HG03045 (cell line): ENCODE data around the gene NMUR2.

Source experiments
- ATAC-seq: cut with Tn5 transposase; IDR thresholded peaks from one replicate; pipeline ENCODE4 v1.9.1; 2021; ENCODE audit warnings: mild to moderate bottlenecking, moderate library complexity; ENCODE audit not compliant: unreplicated experiment

The NMUR2 gene

DNA sequence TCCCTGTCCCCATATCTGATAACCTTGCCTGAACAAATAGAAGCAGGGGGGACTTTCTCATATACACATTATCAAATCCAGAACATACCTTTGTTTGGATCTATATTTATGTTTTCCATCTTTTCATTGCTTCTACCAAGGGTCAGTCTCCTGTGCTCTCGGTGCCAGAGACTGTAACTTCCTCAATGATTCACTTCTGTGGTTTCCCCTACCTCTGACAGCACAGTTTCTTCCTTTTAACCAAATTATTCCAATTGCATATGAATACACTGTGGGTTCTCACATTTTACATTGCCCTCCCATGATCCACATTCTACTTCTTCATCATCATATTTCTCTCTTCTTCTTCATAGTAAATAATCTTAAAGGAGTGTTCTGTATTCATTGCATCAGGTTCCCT lies 32.2 kb downstream of the NMUR2 start:
- no peak for ATAC-seq

GRCh38 chr5:152369298-152369697 lies 35.8 kb downstream of the NMUR2 start:
- ATAC-seq = no peak

DNA sequence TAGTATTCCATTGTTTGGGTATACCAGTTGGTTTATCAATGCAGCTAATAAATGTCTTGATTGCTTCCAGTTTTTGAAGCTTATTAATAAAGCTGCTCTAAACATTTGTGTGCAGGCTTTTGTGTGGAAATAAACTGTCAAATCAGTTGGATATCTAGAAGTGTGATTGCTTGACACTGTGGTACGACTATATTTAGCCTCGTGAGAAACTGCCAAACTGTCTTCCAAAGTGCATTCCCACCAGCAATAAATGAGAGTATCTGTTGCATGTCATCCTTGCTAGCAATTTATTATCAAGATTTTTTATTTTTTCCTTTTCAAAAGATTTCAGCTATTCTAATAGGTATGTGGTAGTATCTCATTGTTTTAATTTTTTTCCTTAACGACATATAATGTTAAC lies 37.5 kb downstream of the NMUR2 start:
- ATAC-seq = no peak

DNA sequence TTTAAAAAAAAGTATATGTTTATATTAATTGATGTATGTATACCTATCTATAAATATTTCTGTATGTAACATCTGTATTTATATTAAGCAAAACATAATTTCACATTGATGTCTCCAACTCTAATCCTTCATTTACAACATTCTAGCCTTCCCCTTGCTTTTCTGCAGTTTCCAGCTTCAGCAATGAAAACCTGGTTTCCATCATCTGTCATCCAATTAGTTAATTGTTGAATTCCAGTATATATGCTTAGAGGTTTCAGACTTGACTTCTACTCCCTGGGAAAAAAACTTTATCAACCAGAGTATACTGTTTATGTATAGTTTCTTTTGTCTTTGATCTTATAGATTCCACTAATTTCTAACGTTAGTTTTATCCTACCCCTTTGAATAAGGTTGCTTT lies 38.4 kb downstream of the NMUR2 start:
- no peak for ATAC-seq

GRCh38 chr5:152364899-152365298 lies 40.2 kb downstream of the NMUR2 start:
- no peak for ATAC-seq

DNA sequence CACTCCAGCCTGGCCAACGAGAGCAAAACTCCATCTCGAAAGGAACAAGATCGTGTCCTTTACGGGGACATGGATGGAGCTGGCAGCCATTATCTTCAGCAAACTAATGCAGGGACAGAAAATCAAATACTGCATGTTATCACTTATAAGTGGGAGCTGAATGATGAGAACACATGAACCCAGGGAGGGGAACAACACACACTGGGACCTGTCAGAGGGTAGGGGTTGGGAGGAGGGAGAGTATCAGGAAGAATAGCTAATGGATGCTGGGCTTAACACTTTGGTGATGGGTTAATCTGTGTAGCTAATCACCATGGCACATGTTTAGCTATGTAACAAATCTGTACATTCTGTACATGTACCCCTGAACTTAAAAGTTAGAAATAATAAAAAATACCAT lies 40.9 kb downstream of the NMUR2 start:
- no peak for ATAC-seq

DNA sequence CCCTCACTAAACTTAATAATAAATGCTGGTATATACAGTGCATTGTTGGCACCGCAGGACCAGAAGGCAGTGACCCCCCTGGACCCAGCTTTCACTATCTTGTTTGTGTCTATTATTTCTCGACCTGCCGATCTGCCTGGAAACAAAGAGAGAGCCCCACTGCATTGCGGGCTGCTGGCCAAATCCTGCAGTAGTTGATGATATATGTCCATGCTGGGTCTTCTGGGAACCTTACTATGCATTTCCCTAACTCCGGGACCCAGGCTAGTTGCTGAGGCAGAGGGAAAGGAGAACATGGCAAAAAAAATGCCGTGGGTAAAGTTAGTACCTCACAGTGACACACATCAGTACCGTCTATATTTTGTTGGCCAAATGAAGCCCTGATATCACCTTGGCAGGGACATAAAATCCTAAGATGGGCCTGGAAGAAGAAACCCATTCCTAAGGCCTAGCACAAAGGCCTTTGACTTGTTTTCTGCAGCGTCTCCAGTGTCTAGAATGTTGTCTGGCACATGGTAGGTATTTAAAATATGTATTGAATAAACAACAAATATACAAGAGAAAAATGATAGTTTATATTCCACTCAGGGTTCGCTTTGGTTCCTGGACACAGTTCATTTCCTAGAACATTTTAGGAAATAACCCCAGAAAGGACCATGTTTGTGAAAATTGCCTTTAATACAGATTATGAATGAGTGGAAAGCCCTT lies 46.1 kb downstream of the NMUR2 start:
- no peak for ATAC-seq

DNA sequence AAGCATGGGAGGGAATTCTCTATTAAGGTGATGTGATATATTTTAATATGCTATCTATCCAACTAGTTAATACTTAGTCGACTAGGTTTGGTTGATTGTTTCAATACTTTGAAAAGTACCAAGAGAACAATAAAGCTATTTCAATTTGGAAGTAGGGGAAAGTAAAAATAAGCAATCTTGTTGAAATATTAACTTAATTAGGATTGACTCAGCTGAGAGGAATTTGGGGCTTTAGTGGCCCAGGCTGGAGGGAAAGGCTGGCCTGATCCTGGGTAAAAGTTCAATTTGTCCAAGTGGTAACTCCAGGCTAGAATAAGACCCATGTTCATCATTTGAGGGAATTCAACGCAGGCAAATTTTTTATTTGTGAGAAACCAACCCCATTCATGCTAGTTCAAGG lies 48.6 kb downstream of the NMUR2 start:
- ATAC-seq = no peak

DNA sequence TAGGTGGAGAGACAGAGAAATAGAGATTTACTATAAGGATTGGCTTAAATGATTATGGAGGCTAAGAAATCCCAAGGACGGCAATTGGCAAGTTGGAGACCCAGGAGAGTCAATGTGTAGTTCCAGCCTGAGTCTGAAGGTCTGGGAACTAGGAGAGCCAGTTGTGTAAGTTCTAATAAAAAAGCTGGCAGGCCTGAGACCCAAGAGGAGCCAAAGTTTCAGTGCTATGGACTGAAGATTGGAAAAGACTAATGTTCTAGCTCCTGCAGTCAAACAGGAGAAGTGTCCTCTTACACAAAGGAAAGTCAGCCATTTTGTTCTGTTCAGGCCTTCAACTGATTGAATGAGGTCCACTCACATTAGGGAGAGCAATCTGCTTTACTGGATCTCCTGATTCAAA lies 50.0 kb downstream of the NMUR2 start:
- ATAC-seq = no peak

DNA sequence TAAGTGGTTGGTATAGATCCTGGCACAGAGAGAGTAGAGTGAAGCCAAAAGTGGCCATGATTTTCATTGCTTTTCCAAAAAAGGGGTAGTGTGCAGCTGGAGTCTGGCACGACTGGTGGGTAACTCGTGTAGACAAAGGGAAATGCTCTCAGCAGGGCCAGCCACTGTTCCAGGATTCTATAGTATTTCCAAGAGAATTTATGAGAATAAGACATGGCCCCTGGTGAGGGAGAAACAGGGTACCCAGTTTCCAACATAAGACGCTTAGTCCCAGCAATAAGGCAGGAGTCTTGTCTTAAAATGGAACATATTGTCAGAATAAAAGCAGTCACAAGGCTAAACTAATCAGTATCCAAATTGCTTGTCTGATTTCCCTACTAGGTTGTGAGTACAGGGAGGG lies 52.1 kb downstream of the NMUR2 start:
- ATAC-seq = no peak

DNA sequence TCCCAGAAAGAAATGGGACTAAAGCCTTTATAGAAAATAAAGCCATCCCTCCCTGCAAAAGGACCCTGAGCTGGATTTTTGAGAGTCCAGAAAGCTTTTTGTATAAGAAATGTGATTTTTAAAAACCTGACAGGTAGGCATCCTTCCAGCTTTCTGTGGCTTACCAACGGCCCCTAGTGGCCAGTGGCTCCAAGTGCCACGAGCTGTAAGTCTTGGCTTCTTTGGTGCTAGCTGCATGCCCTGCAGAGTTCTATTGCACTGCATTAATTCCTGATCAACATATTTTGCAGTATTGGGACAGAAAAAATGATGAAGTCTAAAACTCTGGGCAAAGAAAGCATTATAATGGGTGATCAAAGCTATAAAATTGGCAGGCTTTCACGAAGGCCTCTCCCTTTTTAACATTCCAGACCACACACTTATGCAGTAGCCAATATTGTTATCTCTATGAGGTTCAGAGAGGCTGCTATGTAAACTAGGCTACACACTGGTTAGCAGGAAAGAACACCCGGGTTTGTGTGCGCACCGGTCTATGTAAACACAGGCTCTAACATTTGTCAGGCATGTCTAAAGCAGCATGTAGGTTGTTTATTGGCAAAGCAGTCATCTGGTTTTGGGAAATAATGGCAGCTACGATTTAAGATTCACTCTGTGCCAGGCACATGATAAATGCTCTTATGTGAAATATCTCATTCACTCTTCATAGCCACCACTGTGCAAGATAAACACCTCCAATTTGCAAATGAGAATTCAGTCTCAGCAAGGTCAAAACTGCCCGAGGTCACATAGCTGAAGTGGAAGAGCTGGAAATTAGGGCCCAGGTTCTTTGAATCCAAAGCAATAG lies 55.2 kb downstream of the NMUR2 start:
- no peak for ATAC-seq
